CD4-positive, CD25-positive, alpha-beta regulatory T cell (primary cell): Measurements from ENCODE around the gene SLC30A2. TPM values are rescaled to one million over a fixed set of nuclear protein-coding genes. Genes with fewer than 3 reads are reported as not detected.

Source experiments
- ATAC-seq, 2 donors: fragments of 150-1000 bp; cut with Tn5 transposase; one replicate each; pipeline ENCODE4 v1.10.0; 2021; ENCODE audit warnings: low read depth in 2 of 2, moderate number of reproducible peaks in 2 of 2, moderate library complexity in 1 of 2
- DNase-seq, 3 donors: peaks; one replicate each; pipeline versions ENCODE4 v3.0.0 to v3.0.0-alpha.2; 2012 to 2022; ENCODE audit warnings: mixed read lengths in 1 of 3
- H3K27ac ChIP-seq: one replicate; pipeline ENCODE4 v1.7.0; 2013; ENCODE audit warnings: mild to moderate bottlenecking, low read length; ENCODE audit not compliant: insufficient read depth, poor library complexity, severe bottlenecking
- H3K27me3 ChIP-seq: one replicate; pipeline ENCODE4 v1.7.0; 2013; ENCODE audit warnings: low read length; ENCODE audit not compliant: control insufficient read depth, insufficient read depth
- H3K36me3 ChIP-seq: one replicate; pipeline ENCODE4 v1.7.0; 2013; ENCODE audit warnings: mild to moderate bottlenecking, low read length, moderate library complexity; ENCODE audit not compliant: control insufficient read depth, insufficient read depth
- H3K4me1 ChIP-seq: 2 replicates; pipeline ENCODE4 v1.7.0; 2013; ENCODE audit warnings: mild to moderate bottlenecking, low read length; ENCODE audit not compliant: insufficient read depth, control insufficient read depth, poor library complexity, severe bottlenecking
- H3K4me3 ChIP-seq: one replicate; pipeline ENCODE4 v1.7.0; 2013; ENCODE audit warnings: low read depth, mild to moderate bottlenecking, low read length, moderate library complexity
- H3K9me3 ChIP-seq, 2 experiments: 1 replicate in 1 of 2; 2 replicates in 1 of 2; pipeline ENCODE4 v1.7.0; 2013; ENCODE audit warnings: low read length in 2 of 2, mild to moderate bottlenecking in 1 of 2, moderate library complexity in 1 of 2; ENCODE audit not compliant: control insufficient read depth in 2 of 2
- H3K27ac Mint-ChIP-seq, 3 donors: one replicate each; pipeline ENCODE4 v1.8.0; 2020 to 2022; ENCODE audit warnings: mild to moderate bottlenecking in 3 of 3, mixed read lengths in 3 of 3, moderate library complexity in 2 of 3
- H3K27me3 Mint-ChIP-seq: one replicate; pipeline ENCODE4 v1.8.0; 2022; ENCODE audit warnings: mild to moderate bottlenecking, mixed read lengths
- H3K36me3 Mint-ChIP-seq: one replicate; pipeline ENCODE4 v1.8.0; 2020; ENCODE audit warnings: mixed read lengths
- H3K4me1 Mint-ChIP-seq, 4 donors: one replicate each; pipeline ENCODE4 v1.8.0; 2020 to 2022; ENCODE audit warnings: mixed read lengths in 4 of 4, mild to moderate bottlenecking in 1 of 4
- H3K4me3 Mint-ChIP-seq, 4 donors: one replicate each; pipeline ENCODE4 v1.8.0; 2020 to 2022; ENCODE audit warnings: mild to moderate bottlenecking in 4 of 4, mixed read lengths in 4 of 4, moderate library complexity in 3 of 4
- H3K9me3 Mint-ChIP-seq, 7 donors: one replicate each; pipeline ENCODE4 v1.8.0; 2020 to 2022; ENCODE audit warnings: mixed read lengths in 7 of 7, mild to moderate bottlenecking in 3 of 7, moderate library complexity in 2 of 7
- polyA plus RNA-seq, 4 donors: library from polyadenylated mRNA; unstranded; fragments of 300-500 nt; fragmentation: Illumina TruSeq; gene quantifications; one replicate each; pipeline ENCODE4 v1.2.3, GENCODE V29; 2021
- total RNA-seq: library from RNA; stranded (reverse); gene quantifications from one replicate; pipeline ENCODE4 v1.2.3, GENCODE V29; 2022

SLC30A2 gene
- total and polyA plus RNA-seq, 5 donors from 2014 or later = 0.07 TPM; not detected in 4

DNA sequence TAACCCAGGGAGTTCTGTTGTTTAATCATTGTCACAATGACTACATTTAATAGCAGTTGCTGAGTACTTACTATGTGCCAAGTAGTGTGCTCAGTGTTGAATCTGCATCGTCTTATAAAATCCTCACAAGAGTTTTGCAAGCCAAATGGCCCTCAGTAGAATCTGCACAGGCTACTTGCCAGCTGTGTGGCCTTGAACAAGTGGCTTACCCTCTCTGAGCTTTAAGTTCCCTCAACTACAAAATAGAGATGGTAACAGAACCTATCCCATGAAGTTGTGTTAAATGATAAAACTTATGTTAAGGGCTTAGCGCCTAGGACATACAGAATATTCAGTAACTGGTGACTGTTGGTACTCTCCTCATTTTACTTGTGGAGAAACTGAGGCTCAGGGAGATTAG, 9.1 kb upstream of the SLC30A2 start:
- Mint-ChIP-seq H3K4me1 (no peaks in the 10 kb centered on the region), H3K27ac (no peak overlapping the region), H3K36me3 (no peaks in the 10 kb centered on the region), H3K4me3 (no peak overlapping the region), H3K9me3 (no peaks in the 10 kb centered on the region), H3K27me3 (peaks cover 34% of the 10 kb centered on the region)
- H3K36me3 ChIP-seq = no peaks in the 10 kb centered on the region
- H3K27ac ChIP-seq = no peak overlapping the region
- peaks cover 2% of the 10 kb centered on the region for H3K27me3 ChIP-seq
- no peaks in the 10 kb centered on the region for H3K9me3 ChIP-seq
- H3K4me3 ChIP-seq = no peak overlapping the region
- no peaks in the 10 kb centered on the region for H3K4me1 ChIP-seq
- DNase-seq (no peak), ATAC-seq (no peak)

DNA sequence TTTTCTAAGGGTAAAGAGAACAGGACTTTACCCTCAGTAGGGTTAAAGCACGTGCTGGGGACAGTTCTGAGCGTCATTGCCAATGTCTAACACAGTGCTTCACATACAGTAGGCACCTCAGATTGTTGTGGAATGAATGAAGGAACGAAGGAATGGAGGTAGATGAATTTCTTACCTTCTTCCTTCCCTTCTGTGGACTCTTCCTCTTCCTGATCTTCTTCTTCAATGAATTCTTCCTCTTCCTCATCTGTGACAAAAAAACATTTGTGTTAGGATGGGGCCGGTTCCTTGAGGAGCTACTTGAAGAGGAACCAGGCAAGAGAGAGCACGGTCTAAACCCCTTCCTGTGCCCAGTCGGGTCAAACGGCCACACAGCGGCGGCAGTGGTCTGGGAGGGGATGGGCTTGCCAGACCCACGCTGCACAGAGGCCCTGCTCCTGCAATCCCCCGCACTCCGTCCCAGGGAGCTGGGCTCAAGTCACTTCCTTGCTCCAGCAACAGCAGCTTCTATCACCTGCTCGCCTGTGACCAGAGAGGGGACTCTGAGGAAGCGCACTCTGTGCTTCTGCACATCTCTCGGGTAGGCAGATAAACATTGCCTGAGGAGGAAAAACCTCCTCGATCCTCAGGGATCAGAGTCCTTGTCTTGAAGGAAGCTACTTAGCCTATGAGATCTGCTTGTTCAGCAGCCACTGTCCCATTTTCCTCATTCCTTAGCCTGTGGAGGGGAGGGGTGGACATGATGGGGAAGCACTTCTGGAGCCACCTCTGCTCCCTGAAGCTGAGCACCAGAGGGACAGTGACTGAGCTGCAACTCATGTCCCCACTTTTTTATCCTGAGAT, 8.0 kb upstream of the SLC30A2 start:
- H3K9me3 Mint-ChIP-seq = no peaks in the 10 kb centered on the region
- Histone ChIP-seq H3K4me3 (no peak overlapping the region), H3K9me3 (no peaks in the 10 kb centered on the region), H3K27ac (no peak overlapping the region), H3K4me1 (no peaks in the 10 kb centered on the region), H3K36me3 (no peaks in the 10 kb centered on the region), H3K27me3 (peaks cover 2% of the 10 kb centered on the region)
- no peak for DNase-seq
- H3K4me3 Mint-ChIP-seq = no peak overlapping the region
- no peaks in the 10 kb centered on the region for H3K36me3 Mint-ChIP-seq
- no peak overlapping the region for H3K27ac Mint-ChIP-seq
- no peaks in the 10 kb centered on the region for H3K4me1 Mint-ChIP-seq
- ATAC-seq = no peak
- H3K27me3 Mint-ChIP-seq = peaks cover 43% of the 10 kb centered on the region

DNA sequence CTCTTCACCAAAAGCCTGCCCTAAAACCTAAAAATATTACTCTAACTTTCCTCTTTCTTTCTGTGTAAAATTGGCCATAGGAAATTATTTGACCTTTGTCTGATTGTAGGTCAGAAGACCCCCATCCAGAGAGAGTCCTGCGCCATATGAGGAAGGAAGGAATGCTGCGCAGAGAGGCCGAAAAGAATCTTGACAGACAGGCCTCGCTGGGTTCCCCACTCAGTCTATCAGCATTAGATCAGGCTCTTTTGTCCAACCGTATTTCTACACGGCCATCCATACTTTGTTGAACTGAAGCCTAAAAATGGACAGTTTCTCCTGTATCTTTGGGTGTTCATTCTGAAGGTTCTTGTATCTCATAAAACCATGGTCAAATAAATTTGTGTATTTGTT, 4.3 kb upstream of the SLC30A2 start:
- no peaks in the 10 kb centered on the region for H3K36me3 Mint-ChIP-seq
- DNase-seq (no peak), ATAC-seq (no peak)
- no peak overlapping the region for H3K27ac Mint-ChIP-seq
- H3K4me3 ChIP-seq = no peak overlapping the region
- H3K4me3 Mint-ChIP-seq = no peak overlapping the region
- peaks cover 0 to under 1% (median 0%) of the 10 kb centered on the region in 4 donors for H3K4me1 Mint-ChIP-seq
- no peaks in the 10 kb centered on the region for H3K9me3 ChIP-seq
- H3K9me3 Mint-ChIP-seq = no peaks in the 10 kb centered on the region
- no peak overlapping the region for H3K27ac ChIP-seq
- H3K36me3 ChIP-seq = no peaks in the 10 kb centered on the region
- H3K27me3 Mint-ChIP-seq = peaks cover 57% of the 10 kb centered on the region
- H3K27me3 ChIP-seq = peaks cover 6% of the 10 kb centered on the region
- H3K4me1 ChIP-seq = peaks cover 3% of the 10 kb centered on the region

DNA sequence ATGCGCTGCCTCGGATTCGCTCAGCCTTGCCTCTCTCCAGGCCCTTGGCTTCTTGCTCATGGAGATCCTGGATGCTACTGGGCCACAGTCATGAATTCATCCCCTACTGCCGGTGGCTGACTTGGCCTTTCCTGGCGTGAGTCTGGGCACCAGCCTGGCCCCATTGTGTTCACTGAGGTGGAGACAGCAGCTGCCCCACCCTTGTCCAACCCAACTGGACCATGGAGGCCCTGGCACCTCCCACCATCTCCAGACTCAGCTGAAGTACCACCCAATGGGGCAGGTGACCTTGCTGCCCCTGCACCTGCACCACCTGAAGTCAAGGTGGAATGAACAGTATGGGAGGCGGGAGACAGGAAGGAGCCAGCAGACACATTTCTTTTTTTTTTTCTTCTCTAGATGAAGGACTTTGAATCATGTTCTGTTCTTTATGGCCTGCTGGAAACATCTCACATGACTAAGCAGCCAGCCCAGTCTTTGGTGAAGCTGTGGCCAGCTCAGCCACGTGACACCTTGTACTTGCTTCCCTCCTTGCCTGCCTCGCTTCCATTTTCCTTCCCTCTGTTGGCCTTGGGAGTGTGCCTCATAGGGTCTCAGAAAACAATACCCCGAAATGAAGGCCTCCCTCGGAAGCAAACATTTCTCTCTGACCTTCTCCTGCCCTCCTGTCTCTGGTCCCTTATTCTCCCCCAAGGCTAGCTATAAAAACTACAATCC, 3.8 kb upstream of the SLC30A2 start:
- H3K4me1 ChIP-seq = peaks cover 3% of the 10 kb centered on the region
- DNase-seq (no peak), ATAC-seq (no peak)
- no peaks in the 10 kb centered on the region for H3K36me3 Mint-ChIP-seq
- H3K4me1 Mint-ChIP-seq = peaks cover 0 to 4% (median 0%) of the 10 kb centered on the region in 4 donors
- H3K4me3 ChIP-seq = no peak overlapping the region
- H3K27me3 Mint-ChIP-seq = peaks cover 59% of the 10 kb centered on the region
- no peak overlapping the region for H3K27ac Mint-ChIP-seq
- no peaks in the 10 kb centered on the region for H3K9me3 Mint-ChIP-seq
- no peak overlapping the region for H3K27ac ChIP-seq
- no peak overlapping the region for H3K4me3 Mint-ChIP-seq
- no peaks in the 10 kb centered on the region for H3K36me3 ChIP-seq
- H3K9me3 ChIP-seq = no peaks in the 10 kb centered on the region
- H3K27me3 ChIP-seq = peaks cover 9% of the 10 kb centered on the region

DNA sequence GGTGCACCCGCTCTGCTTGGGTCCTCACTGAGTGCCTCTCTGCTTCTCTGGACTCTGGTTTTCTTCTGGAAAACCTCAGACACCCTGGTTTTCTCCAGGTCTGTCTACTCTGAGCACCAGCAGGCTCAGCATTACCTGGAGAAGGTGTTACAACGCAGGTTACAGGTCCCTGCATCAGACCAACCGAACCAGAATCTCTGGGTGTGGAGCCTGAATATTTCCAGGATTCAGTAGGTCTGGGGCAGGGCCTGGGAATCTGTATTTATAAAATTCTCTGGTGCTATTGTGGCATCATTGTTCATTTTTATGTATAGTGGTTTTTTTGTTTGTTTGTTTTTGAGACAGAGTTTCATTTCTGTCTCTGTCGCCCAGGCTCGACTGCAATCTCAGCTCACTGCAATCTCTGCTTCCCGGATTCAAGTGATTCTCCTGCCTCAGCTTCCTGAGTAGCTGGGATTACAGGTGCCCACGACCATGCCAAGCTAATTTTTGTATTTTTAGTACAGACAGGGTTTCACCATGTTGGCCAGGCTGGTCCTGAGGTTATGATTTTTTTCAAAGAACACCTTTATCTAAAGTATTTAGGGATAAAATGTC, 1.5 kb upstream of the SLC30A2 start:
- H3K27me3 Mint-ChIP-seq = peaks cover 77% of the 10 kb centered on the region
- H3K27me3 ChIP-seq = peaks cover 17% of the 10 kb centered on the region

DNA sequence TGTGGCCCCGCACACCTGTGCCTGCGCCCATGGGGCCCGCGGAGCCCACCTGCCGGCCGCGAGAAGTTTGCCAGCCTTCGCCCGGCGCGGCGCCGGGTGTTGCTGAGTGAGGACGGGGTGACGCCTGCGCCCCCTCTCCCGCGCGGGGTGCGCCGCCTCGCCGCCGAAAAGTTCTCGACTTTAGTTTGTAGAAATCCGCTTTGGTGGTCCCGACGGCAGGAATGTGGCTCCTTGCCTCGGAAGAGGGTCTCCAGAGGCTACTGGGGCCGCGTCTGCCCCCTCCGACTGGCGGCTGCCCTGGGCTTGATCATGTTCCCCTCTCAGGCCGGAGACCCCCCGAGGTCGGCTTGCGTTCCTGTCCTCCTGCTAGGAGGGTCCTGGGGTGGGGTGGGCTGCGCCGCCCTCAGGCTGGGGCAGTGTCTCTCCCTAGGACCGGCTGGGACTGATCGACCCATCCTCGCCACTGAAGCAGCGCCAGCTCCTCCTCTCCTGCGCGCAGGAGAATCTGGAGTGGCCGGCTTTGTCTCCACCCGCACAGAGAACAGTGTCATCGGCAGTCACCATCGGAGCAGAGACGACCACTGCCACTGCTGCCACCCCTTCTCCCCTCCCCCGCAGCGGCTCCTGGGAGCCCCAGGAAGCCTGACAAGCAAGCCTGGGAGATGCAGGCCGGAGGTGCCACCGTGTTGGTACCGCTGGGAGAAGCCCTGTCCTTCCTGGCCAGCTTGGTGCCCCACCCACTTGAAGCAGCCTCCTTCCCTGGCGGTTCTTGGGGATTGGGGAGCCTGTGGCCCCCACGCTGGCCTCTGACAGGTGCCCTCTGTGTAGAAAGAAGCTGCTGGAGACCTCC, 553 bp upstream of the SLC30A2 start:
- H3K4me3 ChIP-seq = no peak overlapping the region
- Mint-ChIP-seq H3K9me3 (no peaks in the 10 kb centered on the region), H3K4me3 (no peak overlapping the region), H3K36me3 (no peaks in the 10 kb centered on the region), H3K4me1 (peaks cover 0 to 4% (median 0%) of the 10 kb centered on the region in 4 donors), H3K27me3 (peaks cover 77% of the 10 kb centered on the region), H3K27ac (no peak overlapping the region)
- no peak overlapping the region for H3K27ac ChIP-seq
- H3K4me1 ChIP-seq = peaks cover 3% of the 10 kb centered on the region
- no peaks in the 10 kb centered on the region for H3K9me3 ChIP-seq
- no peak for ATAC-seq
- H3K36me3 ChIP-seq = no peaks in the 10 kb centered on the region
- no peak for DNase-seq
- peaks cover 17% of the 10 kb centered on the region for H3K27me3 ChIP-seq

More for the DNA sequence above, 1.5 kb upstream of the SLC30A2 start:
- Mint-ChIP-seq H3K4me1 (peaks cover 0 to 4% (median 0%) of the 10 kb centered on the region in 4 donors), H3K27ac (no peak overlapping the region), H3K4me3 (no peak overlapping the region), H3K36me3 (no peaks in the 10 kb centered on the region), H3K9me3 (no peaks in the 10 kb centered on the region)
- no peak for DNase-seq
- Histone ChIP-seq H3K9me3 (no peaks in the 10 kb centered on the region), H3K4me3 (no peak overlapping the region), H3K36me3 (no peaks in the 10 kb centered on the region), H3K4me1 (peaks cover 3% of the 10 kb centered on the region), H3K27ac (no peak overlapping the region)
- ATAC-seq = no peak

DNA sequence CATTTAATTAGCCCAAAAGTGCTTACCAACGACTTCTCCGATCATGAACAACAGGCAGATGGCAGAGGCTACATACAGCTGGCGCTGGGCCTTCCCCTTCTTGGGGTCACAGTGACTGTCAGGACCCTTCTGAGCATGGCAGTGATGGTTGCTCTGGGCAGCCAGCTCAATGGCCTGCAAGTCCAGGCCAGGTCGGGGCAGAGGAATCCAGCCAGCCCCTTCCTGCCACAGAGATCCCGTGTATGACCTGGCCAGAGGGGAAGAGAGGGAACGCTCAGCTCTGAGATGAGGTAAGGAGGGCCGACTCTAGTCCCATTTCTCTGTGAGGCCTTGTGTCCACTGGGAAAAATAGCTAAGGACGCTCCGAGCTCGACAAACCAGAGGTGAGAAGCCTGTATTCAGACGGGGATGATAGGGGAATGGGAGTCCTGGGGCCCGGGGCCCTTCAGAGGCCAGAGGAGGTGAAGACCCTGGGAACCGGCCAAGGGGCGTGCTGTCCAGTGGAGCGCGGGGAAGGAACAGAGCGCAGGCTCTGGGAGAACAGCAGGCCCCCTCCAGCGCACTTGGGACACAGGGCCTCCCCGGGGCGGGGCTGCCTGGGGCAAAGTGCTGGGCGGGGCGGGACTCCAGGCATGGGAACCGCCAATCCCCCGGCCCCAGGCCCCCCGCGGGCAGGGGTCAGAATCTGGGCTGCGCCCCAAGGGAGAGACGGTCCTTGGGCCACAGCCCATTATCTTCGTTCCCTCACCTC, 772 bp downstream of the SLC30A2 start:
- H3K27me3 ChIP-seq = peaks cover 17% of the 10 kb centered on the region
- no peak overlapping the region for H3K27ac Mint-ChIP-seq
- no peak overlapping the region for H3K4me3 Mint-ChIP-seq

More for the DNA sequence above, 772 bp downstream of the SLC30A2 start:
- Histone ChIP-seq H3K9me3 (no peaks in the 10 kb centered on the region), H3K4me3 (no peak overlapping the region), H3K36me3 (no peaks in the 10 kb centered on the region), H3K27ac (no peak overlapping the region), H3K4me1 (peaks cover 3% of the 10 kb centered on the region)
- peaks cover 72% of the 10 kb centered on the region for H3K27me3 Mint-ChIP-seq
- H3K9me3 Mint-ChIP-seq = no peaks in the 10 kb centered on the region
- ATAC-seq (no peak), DNase-seq (no peak)
- H3K4me1 Mint-ChIP-seq = peaks cover 0 to 4% (median 0%) of the 10 kb centered on the region in 4 donors
- H3K36me3 Mint-ChIP-seq = no peaks in the 10 kb centered on the region
